LNCaP clone FGC (cell line): ENCODE results near the gene XXYLT1.

Source experiments
- DNase-seq: peaks from one replicate; pipeline ENCODE4 v3.0.0-alpha.2; 2011; ENCODE audit warnings: low read depth
- H3K4me3 ChIP-seq: 2 replicates; pipeline ENCODE4 v1.5.1; 2011; ENCODE audit warnings: mild to moderate bottlenecking, low read depth, low read length, control low read depth
- TF ChIP-seq, protein P1 (sequence below): IDR thresholded peaks from 2 replicates; pipeline ENCODE4 v1.5.1; 2012; ENCODE audit warnings: mild to moderate bottlenecking; ENCODE audit not compliant: control insufficient read depth, insufficient read depth; ENCODE audit errors: extremely low read depth

XXYLT1 gene

DNA sequence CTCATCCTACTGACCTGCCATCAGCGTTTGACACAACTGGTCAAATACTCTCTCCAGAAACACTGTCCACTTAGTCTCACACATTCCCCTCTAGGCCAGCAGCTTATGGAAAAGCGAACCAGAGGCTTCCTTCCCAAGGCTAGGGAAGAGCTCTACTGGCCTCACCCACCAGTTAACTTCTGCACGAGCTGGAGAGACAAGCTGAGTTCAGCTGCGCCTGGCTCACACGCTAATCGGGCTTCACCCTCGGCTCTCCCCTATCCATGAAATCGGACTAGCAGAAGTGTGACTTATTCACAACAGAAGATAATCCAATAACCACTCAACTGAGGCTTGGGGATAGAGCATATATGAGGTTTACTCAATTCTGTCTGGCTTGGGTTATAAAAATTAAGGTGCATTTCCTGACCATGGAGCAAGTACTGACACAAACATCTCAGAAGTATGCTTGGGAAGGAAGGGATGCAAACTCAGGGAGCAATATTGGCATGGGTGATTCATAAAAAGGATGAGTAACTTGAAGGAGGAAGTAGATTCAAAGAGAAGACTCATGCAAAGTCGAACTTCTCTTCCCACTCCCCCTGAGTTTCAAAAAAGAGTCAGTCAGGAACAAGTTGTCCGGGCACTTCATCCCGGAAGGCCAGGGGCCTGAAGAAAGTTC lies 73.1 kb downstream of the XXYLT1 start:
- TF ChIP-seq, protein P1, sequence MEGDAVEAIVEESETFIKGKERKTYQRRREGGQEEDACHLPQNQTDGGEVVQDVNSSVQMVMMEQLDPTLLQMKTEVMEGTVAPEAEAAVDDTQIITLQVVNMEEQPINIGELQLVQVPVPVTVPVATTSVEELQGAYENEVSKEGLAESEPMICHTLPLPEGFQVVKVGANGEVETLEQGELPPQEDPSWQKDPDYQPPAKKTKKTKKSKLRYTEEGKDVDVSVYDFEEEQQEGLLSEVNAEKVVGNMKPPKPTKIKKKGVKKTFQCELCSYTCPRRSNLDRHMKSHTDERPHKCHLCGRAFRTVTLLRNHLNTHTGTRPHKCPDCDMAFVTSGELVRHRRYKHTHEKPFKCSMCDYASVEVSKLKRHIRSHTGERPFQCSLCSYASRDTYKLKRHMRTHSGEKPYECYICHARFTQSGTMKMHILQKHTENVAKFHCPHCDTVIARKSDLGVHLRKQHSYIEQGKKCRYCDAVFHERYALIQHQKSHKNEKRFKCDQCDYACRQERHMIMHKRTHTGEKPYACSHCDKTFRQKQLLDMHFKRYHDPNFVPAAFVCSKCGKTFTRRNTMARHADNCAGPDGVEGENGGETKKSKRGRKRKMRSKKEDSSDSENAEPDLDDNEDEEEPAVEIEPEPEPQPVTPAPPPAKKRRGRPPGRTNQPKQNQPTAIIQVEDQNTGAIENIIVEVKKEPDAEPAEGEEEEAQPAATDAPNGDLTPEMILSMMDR = no peak
- H3K4me3 ChIP-seq = no peak overlapping the region
- no peak for DNase-seq

- H3K4me3 ChIP-seq = no peak overlapping the region
- no peak for DNase-seq
Measured at GRCh38 chr3:195196266-195196665, 74.7 kb downstream of the XXYLT1 start.

DNA sequence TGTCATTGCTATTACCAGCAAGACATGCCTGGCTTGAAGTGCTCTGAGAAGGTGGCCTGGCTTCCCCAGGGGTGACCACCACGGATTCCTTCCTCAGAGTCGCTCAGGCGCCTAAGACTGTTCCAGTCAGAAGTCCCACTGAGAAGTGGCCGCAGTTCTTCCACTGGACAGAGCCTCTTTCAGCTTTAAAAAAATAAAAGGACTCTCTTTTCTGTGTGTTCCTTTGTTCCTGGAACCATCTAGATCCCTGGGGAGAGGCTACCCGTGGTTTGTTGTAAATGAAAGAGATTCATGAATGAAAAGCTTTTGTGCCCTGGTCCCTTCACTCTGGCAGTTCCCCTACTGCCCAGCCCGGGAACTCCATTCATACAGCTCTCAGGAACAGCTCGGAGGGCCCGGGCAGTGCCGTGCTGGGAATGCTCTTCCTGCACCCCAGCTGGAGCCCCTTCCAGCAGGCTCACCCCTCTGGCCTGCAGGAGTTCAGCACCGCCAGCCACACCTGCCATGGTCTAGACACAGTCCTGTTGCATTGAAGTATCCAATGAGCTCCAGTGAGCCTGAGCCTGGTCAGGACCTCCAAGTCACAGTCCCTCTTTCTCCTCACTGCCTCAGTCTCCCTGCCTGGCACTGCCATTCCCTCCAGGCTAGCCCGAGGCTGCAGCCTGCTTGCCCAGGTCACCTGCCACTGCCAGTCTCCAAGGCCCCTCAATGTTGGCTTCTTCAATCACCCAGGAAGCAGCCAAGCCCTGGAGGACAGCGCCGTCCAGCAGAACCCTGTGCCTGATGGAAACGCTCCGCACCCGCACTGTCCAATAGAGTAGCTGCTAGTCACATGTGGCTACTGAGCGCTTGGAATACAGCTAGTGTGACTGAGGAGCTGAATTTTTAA lies 75.4 kb downstream of the XXYLT1 start:
- no peak for DNase-seq
- TF ChIP-seq, protein P1 = no peak
- H3K4me3 ChIP-seq = no peak overlapping the region

More at GRCh38 chr3:195196266-195196665, 74.7 kb downstream of the XXYLT1 start:
- TF ChIP-seq, protein P1 = no peak

- H3K4me3 ChIP-seq = no peak overlapping the region
- no peak for DNase-seq
- TF ChIP-seq, protein P1 = no peak
Measured at GRCh38 chr3:195194559-195195206, 76.3 kb downstream of the XXYLT1 start.

- H3K4me3 ChIP-seq = no peak overlapping the region
- TF ChIP-seq, protein P1 = no peak
- DNase-seq = no peak
Measured at GRCh38 chr3:195191580-195191979, 79.4 kb downstream of the XXYLT1 start.

DNA sequence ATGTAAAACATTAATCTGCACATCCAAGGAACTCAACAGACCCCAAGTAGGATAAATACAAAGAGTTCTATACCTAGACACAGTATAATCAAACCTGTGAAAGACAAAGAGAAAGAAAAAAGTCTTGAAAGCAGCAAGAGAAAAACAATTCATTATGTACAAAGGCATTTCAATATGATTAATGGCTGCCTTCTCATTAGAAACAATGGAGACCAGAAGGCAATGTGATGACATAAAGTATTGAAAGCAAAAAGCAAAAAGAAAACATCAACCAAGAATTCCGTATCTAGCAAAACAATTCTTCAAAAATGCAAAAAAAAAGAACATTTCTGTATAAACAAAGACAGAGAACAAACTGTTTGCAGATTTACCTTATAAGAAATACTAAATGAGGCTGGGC lies 81.1 kb downstream of the XXYLT1 start:
- TF ChIP-seq, protein P1 = no peak
- no peak for DNase-seq
- no peak overlapping the region for H3K4me3 ChIP-seq
